AG04450 (cell line): ENCODE measurements around the gene CFAP45. TPM values are rescaled to one million over a fixed set of nuclear protein-coding genes. Genes with fewer than 3 reads are reported as not detected.

ENCODE experiments used
- CTCF ChIA-PET: fragments of 300-600, 350-600 bp; formaldehyde crosslinking; extraction: SDS; loops from one replicate; lab custom pipeline; 2022; ENCODE audit warnings: antibody characterized with exemption, inconsistent platforms; lab: Charles Lee
- POLR2A ChIA-PET: fragments of 350-600 bp; formaldehyde crosslinking; extraction: SDS; loops from one replicate; lab custom pipeline; 2021; ENCODE audit warnings: antibody characterized with exemption, inconsistent platforms; lab: Yijun Ruan, JAX
- DNase-seq: peaks from one replicate; pipeline ENCODE4 v3.0.0-alpha.2; 2011; ENCODE audit warnings: low read depth, low spot score
- H3K27ac ChIP-seq: one replicate; pipeline ENCODE4 v1.5.1; 2012; ENCODE audit warnings: low read depth, low read length, control low read depth
- H3K27me3 ChIP-seq: one replicate; pipeline ENCODE4 v1.6.0; 2012; ENCODE audit warnings: low read length; ENCODE audit not compliant: control insufficient read depth, insufficient read depth
- H3K4me3 ChIP-seq: 2 replicates; pipeline ENCODE4 v1.5.1; 2011; ENCODE audit warnings: mild to moderate bottlenecking, low read depth, low read length, control low read depth
- H3K9me3 ChIP-seq: 2 replicates; pipeline ENCODE4 v1.5.1; 2012; ENCODE audit warnings: low read length; ENCODE audit not compliant: control insufficient read depth, insufficient read depth
- CTCF ChIP-seq: IDR thresholded peaks from 2 replicates; pipeline ENCODE4 v1.5.1; 2011; ENCODE audit warnings: low read depth, low read length, control low read depth, inconsistent platforms
- polyA plus RNA-seq: library from polyadenylated mRNA; depleted of rRNA; stranded (reverse); fragments of >200 nt; gene quantifications from 2 replicates; pipeline ENCODE4 v1.2.3, GENCODE V29; 2011

Gene CFAP45
- polyA plus RNA-seq, 1 experiment = 0.29 TPM

DNA sequence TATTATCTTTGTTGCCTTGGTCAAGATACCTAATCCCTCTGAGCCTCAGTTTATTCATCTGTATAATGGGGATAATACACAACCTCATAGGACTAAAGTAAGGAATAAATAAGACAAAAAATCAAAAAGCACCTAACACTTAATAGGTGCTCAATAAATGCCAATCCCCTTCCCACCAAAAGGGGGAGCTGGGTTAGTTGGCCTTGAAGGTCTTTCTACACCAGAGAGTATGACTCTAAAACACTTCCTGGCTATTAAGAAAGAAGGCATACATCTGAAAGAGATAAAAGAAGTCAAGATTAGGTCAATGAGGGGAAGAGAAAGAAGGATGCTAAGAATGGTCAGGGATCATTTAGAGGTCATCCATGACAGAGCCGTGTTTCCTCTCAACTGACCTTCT, 48.6 kb downstream of the CFAP45 start:
- H3K9me3 ChIP-seq = no peaks in the 10 kb centered on the region; the same call in 1 of the 2 replicates
- H3K27ac ChIP-seq = no peak overlapping the region
- no peak overlapping the region for H3K4me3 ChIP-seq
- TF ChIP-seq CTCF = no peak
- ChIA-PET CTCF (interaction anchor here (0.5 to 4.9 kb wide), 6 partner anchors 27 to 1298 kb away, joined by 3 to 48 read pairs (median 4); no protein-coding TSS in a partner anchor), POLR2A (no interaction called here)
- no peaks in the 10 kb centered on the region for H3K27me3 ChIP-seq
- DNase-seq = no peak

- no peak for TF ChIP-seq CTCF
- no peak overlapping the region for H3K27ac ChIP-seq
- no peak for DNase-seq
- H3K9me3 ChIP-seq = no peaks in the 10 kb centered on the region; the same call in 1 of the 2 replicates
- no peak overlapping the region for H3K4me3 ChIP-seq
- no peaks in the 10 kb centered on the region for H3K27me3 ChIP-seq
- ChIA-PET POLR2A (no interaction called here), CTCF (interaction anchor here (1.1 to 4.9 kb wide), 4 partner anchors 42 to 158 kb away, joined by 4 to 48 read pairs (median 8); no protein-coding TSS in a partner anchor)
Observed at GRCh38 chr1:159849626-159850366, 50.2 kb downstream of the CFAP45 start.

GRCh38 chr1:159848326-159848725, 51.6 kb downstream of the CFAP45 start:
- no peak overlapping the region for H3K4me3 ChIP-seq
- CTCF ChIA-PET = interaction anchor here (0.8 kb wide), 1 partner anchor 44 kb away, joined by 3 read pairs; no protein-coding TSS in a partner anchor

DNA sequence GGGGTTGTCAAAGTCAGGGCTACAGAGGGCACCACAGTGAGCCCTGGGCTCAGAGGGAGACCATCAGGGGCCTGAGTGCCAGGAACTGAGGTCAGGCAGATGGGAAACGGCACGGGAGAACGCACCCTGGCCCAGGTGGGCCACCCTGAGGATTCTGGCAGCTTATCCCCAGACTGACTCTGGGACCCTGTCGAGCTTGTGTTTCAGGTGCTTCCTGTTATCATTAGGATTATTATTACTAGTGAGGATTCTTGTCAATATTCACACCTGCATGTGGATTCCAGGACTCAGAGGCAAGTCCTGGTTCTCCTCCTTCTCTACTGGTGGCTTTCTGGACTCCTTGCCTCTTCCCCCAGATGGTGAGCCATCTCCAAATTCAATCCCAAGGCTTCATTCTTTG, 52.7 kb downstream of the CFAP45 start:
- no peak for DNase-seq
- H3K4me3 ChIP-seq = no peak overlapping the region
- ChIA-PET POLR2A (no interaction called here), CTCF (interaction anchor here (1.3 to 1.6 kb wide), 2 partner anchors 45 to 160 kb away, joined by 4 read pairs; no protein-coding TSS in a partner anchor)
- no peaks in the 10 kb centered on the region for H3K27me3 ChIP-seq
- no peak for TF ChIP-seq CTCF
- no peaks in the 10 kb centered on the region; the same call in 1 of the 2 replicates for H3K9me3 ChIP-seq
- H3K27ac ChIP-seq = no peak overlapping the region

More at GRCh38 chr1:159848326-159848725, 51.6 kb downstream of the CFAP45 start:
- H3K27ac ChIP-seq = no peak overlapping the region
- H3K27me3 ChIP-seq = no peaks in the 10 kb centered on the region
- POLR2A ChIA-PET = no interaction called here
- no peak for TF ChIP-seq CTCF
- DNase-seq = no peak
- H3K9me3 ChIP-seq = no peaks in the 10 kb centered on the region; the same call in 1 of the 2 replicates
